ENCODE data around the gene PTGER3. TPM values are rescaled to one million over a fixed set of nuclear protein-coding genes. Genes with fewer than 3 reads are reported as not detected.
A peak's percentile ranks its signal among the peaks of the same experiment; 100 is the strongest.

PTGER3 gene
- total and polyA plus RNA-seq, 4 donors = 0.04 to 1.6 (median 0.26) TPM

DNA sequence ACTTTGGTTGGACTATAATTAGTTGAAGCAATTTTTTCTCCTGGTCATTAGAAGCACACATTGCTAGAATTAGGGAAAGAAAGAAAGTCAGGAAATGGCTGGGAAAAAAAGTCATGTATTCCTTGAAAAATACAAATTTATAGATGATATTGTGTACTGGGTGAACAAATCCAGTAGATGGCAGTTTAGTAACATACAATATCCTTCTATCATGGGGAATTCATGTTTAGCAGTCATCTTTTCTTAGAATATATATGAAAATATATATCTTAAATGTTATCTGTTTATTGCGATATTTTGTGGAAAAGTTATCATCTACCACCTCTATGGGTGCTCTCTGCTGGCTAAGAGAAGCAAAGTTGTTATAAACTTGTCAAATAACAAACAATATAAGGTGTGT is 46.3 kb upstream of the PTGER3 start:
- Histone ChIP-seq H3K4me3 (ENCODE audit: low read depth in 1 of 3, low read length in 3 of 3) (no peak overlapping the region), H3K36me3 (ENCODE audit: control insufficient read depth in 4 of 4, insufficient read depth in 3 of 4, low read depth in 1 of 4, low read length in 3 of 4) (no peaks in the 10 kb centered on the region), H3K9ac (ENCODE audit: low read depth in 1 of 2, low read length in 2 of 2) (no peak overlapping the region), H3K9me3 (ENCODE audit: control insufficient read depth in 4 of 4, low read length in 3 of 4) (no peaks in the 10 kb centered on the region), H3K27me3 (ENCODE audit: control insufficient read depth in 4 of 4, insufficient read depth in 4 of 4, low read length in 3 of 4) (no peaks in the 10 kb centered on the region), H3K4me1 (ENCODE audit: control insufficient read depth in 4 of 4, insufficient read depth in 4 of 4, low read length in 3 of 4) (no peaks in the 10 kb centered on the region), H3K27ac (ENCODE audit: low read depth in 1 of 2, low read length in 2 of 2) (no peak overlapping the region)
- no peak for TF ChIP-seq RXRA (IDR thresholded peaks at IDR 0.05)
- peak; percentile 57 to 63 for TF ChIP-seq RAD21 (IDR thresholded peaks at IDR 0.05)
- peak; percentile 27 for TF ChIP-seq CTCF (IDR thresholded peaks at IDR 0.05; ENCODE audit: low read depth, low read length, missing input control)
- no peak for DNase-seq (ENCODE audit: low spot score)
- WGBS = 83% methylated on average over 1 of the region's 1 CpG

- Histone ChIP-seq H3K27me3 (ENCODE audit: control insufficient read depth in 4 of 4, insufficient read depth in 4 of 4, low read length in 3 of 4) (peaks cover 0 to 7% (median 0%) of the 10 kb centered on the region in 4 donors), H3K9ac (ENCODE audit: low read depth in 1 of 2, low read length in 2 of 2) (no peak overlapping the region), H3K4me3 (ENCODE audit: low read depth in 1 of 3, low read length in 3 of 3) (no peak overlapping the region), H3K4me1 (ENCODE audit: control insufficient read depth in 4 of 4, insufficient read depth in 4 of 4, low read length in 3 of 4) (no peaks in the 10 kb centered on the region), H3K36me3 (ENCODE audit: control insufficient read depth in 4 of 4, insufficient read depth in 3 of 4, low read depth in 1 of 4, low read length in 3 of 4) (no peaks in the 10 kb centered on the region), H3K9me3 (ENCODE audit: control insufficient read depth in 4 of 4, low read length in 3 of 4) (no peaks in the 10 kb centered on the region), H3K27ac (ENCODE audit: low read depth in 1 of 2, low read length in 2 of 2) (no peak overlapping the region)
- TF ChIP-seq TAF1 (conservative IDR thresholded peaks at IDR 0.05) (no peak), RAD21 (IDR thresholded peaks at IDR 0.05) (no peak), REST (IDR thresholded peaks at IDR 0.05) (no peak), JUND (IDR thresholded peaks at IDR 0.05) (no peak), EGR1 (IDR thresholded peaks at IDR 0.05; ENCODE audit: low read depth in 2 of 2) (no peak), RXRA (IDR thresholded peaks at IDR 0.05) (no peak), SP1 (IDR thresholded peaks at IDR 0.05) (no peak), GABPA (IDR thresholded peaks at IDR 0.05 in 1 of 2, conservative IDR thresholded peaks at IDR 0.05 in 1 of 2) (no peak), YY1 (IDR thresholded peaks at IDR 0.05) (no peak)
- TF ChIP-seq, protein P1, sequence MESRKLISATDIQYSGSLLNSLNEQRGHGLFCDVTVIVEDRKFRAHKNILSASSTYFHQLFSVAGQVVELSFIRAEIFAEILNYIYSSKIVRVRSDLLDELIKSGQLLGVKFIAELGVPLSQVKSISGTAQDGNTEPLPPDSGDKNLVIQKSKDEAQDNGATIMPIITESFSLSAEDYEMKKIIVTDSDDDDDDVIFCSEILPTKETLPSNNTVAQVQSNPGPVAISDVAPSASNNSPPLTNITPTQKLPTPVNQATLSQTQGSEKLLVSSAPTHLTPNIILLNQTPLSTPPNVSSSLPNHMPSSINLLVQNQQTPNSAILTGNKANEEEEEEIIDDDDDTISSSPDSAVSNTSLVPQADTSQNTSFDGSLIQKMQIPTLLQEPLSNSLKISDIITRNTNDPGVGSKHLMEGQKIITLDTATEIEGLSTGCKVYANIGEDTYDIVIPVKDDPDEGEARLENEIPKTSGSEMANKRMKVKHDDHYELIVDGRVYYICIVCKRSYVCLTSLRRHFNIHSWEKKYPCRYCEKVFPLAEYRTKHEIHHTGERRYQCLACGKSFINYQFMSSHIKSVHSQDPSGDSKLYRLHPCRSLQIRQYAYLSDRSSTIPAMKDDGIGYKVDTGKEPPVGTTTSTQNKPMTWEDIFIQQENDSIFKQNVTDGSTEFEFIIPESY (IDR thresholded peaks at IDR 0.05) = no peak
- TF ChIP-seq, protein P2, sequence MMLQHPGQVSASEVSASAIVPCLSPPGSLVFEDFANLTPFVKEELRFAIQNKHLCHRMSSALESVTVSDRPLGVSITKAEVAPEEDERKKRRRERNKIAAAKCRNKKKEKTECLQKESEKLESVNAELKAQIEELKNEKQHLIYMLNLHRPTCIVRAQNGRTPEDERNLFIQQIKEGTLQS (IDR thresholded peaks at IDR 0.05) = no peak
- no peak for DNase-seq (ENCODE audit: low spot score)
- 84% methylated on average over 6 of the region's 6 CpGs for WGBS
Measured at GRCh38 chr1:71089536-71090270, 42.1 kb upstream of the PTGER3 start.

Measured in liver (tissue), 9 donors.